Stimulated activated CD4-positive, alpha-beta T cell treated with anti-CD3 and anti-CD28 coated beads, Interleukin-4, amount 100 ng/mL, for 48 hours (primary cell): ENCODE measurements around the gene SLC22A14.
"Not testable (repeated sequence)": the region's sequence is repeated elsewhere in the genome, so short reads cannot be mapped to it uniquely, and the experiment has no call there.

Source experiments
- DNase-seq, 2 donors: peaks; one replicate each; pipeline ENCODE4 v3.0.0-alpha.2; 2020; ENCODE audit warnings: low read depth in 2 of 2

The SLC22A14 gene

DNA sequence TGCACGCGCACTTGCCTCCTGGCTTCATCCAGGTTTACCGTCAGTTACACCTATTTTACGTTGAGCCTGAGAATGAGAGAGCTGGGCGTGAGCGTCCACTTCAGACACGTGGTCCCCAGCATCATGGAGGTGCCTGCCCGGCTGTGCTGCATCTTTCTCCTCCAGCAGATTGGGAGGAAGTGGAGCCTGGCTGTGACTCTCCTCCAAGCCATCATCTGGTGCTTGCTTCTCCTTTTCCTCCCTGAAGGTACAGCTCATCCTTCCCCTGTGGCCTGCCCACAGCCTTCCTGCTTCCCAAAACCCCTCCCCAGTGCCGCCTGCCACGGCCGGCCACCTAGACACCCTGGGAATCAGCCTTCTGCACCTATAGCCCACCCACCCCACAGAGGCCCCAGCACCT is 31.6 kb downstream of the SLC22A14 start:
- no peak for DNase-seq

DNA sequence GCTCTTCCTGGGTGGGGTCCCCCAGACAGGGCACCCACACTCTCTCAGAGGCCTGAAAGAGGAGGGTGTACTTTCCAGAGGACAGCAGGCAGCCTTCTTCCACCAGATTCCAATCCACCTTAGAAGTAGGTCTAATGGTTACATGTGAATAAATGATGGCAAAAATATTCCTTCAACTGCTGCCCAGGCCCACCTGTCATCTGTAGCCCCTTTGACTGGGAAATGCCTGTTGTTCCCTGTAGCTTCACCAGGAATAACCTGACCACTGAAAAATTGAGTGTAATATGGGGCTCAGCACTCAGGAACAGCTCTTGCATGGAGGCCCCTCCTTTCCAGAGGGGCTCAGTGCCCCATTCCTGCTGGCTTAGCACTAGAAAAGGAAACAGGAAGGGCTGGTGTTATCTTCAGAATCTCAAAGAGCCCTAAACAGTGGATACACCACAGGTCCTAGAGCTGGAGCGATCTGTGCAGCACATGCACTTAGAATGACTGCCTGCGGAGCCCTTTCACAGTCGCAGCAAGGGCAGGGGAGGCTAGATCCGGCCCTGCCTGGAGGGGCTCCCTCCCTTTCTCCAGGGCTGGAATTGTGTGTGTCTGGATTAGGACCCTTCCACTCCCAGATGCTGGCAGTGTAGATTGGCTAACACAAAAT is 32.1 kb downstream of the SLC22A14 start:
- DNase-seq, result no peak

DNA sequence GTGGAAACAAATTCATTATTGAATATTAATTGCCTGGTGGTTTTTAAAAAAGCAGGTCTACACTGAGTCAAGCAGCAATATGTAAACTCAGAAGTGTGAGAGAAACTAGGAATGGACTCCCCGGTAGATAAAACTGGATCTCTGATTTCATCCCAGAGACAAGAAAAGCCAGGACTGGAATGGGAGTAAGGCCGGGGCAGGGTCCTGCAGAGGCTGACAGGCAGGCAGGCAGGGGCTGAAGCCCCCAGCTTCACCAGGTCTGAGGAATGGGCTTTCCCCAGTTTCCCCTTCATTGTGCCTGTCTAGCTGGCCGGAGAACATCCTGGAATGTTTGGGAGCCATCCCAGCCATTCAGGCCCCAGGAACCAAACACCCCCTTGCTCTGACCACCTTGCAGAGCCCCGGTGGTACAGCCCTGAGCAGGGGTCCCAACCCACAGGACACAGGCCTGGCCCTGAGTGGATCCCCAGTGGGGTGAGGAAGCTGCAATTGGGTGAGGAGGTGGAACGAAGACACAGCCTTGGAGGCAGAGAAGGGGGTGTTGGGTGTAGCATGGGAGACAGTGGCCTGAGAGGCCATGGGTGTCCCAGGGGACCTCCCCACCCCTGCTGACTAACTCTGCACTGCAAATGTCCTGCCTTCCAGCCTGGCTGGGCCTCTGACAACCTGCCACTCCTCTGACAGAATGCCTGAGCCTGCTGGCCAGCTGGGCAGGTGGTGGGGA is 32.8 kb downstream of the SLC22A14 start:
- DNase-seq, result no peak

DNA sequence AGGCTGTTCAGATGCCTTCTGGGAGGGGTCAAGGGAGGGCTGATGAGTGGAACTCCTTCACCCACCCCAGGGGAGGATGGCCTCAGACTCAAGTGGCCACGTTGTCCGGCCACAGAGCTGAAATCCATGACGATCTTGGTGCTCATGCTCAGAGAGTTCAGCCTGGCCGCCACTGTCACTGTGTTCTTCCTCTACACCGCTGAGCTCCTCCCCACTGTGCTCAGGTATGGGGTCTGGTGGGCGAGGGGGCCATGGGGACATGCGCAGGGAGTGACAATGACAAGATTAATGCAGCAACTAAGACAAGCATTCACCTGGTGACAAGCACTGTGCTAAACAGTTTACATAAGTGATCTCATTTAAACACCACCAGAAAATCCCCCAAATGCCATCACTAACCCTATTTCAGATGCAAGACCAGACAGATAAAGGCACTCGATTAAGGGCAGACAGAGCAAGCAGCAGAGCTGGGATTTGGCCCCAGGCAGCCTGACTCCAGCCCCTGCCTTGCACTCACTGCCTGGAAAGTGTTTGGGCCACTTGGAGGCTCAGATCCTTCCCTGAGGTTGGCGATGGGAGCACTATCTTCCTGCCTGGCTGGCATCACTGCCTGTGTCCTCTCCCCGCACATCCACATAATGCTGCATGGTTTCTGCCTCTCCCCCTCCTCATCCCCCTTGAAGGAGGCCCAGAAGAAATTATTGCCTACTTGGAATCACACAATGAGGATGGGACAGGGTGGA is 33.6 kb downstream of the SLC22A14 start:
- no peak for DNase-seq

DNA sequence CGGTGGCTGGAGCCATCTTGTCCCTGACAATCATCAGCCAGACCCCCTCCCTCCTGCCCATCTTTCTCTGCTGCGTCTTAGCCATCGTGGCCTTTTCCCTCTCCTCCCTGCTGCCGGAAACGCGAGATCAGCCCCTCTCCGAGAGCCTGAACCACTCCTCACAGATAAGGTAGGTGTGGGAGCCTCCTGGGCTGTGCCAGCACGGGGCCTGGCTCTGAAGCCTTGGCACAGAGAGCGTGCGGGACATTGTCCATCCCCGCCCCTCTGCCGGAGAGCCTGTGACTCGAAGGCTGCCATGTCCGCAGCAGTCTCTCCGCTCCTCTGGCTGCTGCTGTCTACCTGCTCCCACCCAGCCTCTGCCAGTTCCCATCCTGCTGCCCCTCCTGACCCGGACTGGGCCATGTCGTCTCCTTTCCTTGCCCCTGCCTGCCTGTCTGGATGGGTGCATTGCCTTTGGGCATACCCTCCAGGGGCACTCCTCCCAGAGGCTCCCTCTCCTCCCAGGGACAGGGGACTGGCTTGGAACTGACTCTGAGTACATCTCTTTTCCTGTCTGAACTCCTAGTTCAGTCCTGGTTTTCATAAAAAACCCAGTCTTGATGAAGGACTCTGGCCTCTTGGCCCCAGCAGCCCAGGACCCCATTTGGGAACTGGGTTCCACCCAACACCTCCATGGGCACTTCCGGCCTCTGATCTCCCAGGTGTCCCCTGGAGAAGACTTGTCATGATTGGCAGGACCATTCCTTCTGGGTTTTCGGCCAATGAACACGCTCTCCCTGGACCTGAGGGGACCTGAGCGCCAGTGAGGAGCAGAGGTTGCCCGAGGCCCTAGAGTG is 34.5 kb downstream of the SLC22A14 start:
- DNase-seq, result no peak

DNA sequence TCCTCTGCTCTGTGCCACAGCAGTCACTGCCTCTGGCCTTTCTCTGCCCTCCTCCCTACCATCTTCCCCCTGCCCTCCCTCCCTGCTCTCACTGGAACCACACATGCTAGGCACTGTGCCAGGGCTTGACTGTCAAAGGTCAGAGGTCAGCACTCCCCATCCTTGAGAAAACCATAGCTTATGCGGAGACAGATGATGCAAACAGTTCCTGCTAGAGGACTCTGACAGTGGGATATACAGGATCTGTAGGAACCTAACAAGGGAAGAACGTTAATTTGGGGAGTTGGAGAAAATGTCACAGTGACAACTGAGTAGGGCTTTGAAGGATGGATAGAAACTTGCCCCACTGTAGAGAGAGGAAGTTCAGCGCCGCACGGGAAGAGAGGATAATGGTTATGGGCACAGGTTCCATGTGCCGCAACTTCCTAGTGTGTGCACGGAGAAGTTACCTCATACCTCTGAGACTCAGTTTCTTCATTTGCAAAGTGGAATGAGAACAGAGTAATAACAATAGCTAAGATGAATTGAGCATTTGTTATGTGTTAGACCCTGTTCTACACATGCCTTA is 35.2 kb downstream of the SLC22A14 start:
- DNase-seq, result no peak

DNA sequence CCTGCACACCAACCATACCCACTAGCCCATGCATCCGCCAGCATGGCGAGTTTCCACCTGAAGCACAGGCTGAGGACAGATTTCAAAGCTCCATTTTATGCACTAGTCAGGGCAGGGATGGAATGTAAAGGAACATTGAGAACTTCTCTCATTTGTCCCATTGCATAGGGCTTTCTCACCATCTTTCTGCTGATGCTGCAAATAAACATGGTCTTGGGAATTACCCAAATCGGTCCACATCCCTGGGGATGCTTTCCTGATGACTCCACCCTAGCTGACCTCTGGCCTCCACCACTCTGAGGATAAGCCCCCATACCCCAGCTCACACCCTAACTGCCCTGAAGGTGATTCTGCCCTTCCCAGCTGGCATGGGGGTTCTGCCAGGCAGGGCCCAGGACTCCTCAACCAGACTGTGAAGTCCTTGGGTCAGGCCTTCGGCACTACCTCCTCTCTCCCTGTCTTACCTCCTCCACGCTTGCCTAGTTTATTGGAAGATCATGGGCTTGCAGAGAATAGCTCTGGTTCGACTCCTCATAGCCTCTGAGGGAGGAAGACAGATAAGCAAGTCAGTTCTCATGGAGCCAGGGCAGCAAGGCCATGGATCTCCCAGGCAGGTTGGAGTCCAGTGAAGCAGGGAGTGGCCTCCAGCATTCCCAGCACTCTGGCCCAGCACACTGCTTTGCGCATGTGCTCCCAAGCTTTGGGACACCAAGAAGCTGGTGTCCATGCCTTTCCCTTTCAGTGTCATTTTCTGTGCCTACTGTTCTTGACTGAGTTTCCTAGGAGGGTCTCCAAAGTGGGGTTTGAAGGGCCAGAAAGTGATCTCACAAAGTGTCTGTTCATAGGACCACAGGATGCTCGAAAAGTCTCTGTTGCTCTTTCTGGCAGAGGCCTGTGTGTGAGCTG is 36.9 kb downstream of the SLC22A14 start:
- no peak for DNase-seq

DNA sequence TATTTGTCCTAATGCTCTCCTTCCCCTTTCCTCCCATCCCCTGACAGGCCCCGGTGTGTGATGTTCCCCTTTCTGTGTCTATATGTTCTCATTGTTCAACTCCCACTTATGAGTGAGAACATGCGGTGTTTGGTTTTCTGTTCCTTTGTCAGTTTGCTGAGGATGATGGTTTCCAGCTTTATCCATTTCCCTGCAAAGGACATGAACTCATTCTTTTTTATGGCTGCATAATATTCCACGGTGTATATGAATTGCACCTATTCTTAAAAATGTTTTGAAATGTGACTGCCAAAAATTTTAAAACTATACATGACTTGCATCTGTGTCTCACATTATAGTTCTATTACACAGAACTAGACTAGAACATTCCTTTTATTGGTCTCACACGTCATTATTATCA is 38.5 kb downstream of the SLC22A14 start:
- DNase-seq, result not testable (repeated sequence)

DNA sequence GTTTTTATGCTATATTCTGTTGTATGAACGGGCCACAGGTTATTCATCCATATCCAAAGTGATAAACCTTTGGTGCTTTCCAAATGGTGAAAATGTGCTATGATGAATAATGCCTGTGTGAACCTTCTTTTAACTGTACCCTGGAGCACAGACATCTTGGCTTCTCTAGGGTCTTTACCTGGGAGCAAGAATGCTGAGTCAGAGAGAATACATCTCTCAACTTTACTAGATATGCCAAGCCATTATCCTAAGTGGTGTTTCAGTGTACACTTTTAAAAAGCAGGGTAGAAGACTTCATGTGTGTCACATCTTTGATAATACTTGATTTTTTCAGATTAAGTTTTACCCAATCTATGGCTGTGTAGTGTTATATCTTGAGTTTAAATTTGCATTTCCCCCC is 41.0 kb downstream of the SLC22A14 start:
- DNase-seq, result no peak

DNA sequence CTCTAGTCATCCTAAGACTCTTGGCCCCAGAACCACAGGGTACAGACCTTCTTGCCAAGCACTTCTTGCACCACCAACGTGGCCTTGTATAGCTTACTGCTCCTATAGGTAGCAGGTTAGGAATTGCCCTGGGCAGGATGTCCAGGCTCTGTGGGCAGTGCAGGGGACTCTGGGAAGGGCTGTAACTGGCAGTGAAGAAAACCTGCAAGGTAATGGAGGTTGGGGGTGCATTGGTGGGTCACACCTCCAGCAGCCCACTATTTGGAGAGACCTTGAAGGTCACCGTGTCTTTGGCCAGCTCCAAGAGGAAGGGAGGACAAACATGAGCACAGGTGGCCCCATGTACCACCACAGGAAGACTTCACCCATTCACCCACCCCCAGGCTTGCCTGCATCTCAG is 43.2 kb downstream of the SLC22A14 start:
- no peak for DNase-seq

DNA sequence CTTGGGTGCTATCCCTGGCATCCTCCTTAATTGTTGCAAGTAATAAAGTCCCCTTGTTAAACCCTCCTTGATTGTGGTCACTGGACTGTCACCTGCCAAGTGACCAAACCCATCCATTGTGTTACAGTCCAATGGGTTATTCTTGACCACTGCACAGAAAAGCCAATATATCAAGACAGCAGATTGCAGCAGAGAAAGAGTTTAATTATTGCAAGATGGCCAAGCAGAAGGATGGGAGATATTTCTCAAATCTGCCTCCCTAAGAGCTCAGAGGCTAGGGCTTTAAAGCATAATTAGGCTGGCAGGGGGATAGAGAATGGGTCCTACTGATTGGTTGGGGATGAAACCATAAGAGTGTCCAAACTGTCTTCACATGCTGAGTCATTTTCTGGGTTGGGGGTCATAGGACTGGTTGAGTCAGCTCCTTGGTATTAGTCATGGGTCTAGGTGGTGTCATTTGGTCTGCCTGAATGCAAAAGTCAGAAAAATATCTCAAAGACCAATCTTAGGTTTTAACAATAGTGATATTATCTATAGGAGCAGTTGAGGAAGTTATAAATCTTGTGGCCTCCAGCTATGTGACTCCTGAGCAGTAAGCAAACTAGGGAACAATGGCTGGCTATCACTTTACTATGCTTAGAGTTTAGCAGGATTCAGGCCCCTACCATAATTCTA is 45.4 kb downstream of the SLC22A14 start:
- DNase-seq, result no peak

DNA sequence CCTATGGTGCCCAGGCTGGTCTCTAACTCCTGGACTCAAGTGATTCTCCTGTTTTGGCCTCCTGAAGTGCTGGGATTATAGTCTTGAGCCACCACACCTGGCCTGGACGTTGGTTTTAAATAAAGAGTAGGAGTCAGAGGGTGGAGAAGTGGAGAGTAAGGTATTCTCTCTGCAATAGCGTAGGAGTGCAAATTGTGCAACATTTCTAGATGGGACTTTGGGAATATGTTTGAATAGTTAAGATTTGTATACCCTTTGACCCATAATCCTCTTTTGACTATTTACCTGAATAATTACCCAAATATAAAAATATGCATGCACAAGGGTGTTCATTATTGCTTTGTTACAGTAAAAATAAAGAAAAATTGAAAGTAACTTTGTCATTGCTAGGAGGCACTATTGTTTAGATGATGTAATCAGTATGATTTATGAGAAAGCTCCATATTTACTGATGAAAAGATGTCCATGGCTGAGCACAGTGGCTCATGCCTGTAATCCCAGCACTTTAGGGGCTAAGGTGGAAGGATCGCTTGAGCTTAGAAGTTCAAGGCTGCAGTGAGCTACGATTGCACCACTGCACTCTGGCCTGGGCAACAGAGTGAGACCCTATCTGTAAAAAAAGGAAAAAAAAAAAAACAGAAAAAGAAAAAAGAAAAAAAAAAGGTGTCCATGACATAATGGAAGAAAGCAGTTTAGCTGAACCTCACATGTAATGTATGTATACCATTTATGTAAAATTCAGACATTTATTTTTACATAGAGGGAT is 49.3 kb downstream of the SLC22A14 start:
- no peak for DNase-seq

DNA sequence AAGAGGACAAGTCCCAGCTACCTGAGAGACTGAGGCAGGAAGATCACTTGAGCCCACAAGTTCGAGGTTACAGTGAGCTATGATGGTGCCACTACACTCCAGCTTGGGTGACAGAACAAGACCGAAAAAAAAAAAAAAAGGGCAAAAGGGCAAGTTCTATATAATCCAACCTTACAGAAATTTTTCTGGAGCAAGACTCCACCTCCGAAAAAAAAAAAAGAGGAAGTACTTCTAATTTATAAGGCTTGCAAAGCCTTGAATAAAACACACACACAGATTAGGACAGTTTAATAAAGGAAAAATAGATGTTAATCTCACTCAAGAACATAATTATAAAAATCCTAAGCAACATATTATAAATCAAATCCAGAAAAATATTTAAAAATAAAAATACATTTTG is 50.1 kb downstream of the SLC22A14 start:
- no peak for DNase-seq

DNA sequence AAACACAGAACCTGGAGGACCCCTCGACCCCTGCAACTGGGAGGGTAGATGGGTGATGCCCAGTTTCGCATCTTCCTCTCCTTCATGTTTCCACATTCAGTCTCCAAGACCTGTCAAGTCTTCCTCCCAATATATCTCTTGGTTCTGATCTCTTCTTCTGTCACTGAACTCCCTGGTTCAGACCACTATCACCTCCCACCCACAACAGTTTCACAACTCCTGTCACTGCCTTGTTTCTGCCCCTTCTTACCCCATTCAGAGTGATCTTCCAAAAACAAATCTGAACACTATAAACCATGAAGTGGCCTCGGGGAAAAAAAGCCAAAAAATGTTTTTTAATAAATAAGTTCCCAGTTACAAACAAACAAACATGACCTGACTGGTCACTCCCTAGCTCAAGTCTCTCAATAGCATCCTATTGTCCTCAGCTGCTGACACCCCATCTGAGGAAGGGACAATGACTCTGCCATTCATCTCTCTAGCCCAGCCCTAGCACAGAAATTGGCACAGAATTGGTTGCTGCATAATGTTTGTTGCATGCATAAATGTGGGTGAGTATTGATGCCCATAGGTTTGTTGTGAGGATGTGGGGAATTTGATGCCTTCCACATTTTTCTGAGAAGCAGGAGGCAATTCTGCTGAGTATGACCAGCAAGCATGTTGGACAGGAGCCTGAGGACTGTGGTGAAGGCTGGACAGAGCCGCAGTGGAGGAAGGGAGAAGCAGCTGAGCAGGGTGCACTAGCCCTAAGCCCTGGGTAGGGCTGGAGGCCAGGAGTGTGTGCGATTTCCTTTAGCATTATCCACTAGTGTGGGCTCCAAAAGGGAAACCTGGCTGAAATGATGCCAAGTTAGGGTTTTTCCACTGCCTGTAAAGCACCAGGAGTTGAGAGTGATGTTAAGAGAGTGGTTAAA is 52.3 kb downstream of the SLC22A14 start:
- DNase-seq, result no peak

DNA sequence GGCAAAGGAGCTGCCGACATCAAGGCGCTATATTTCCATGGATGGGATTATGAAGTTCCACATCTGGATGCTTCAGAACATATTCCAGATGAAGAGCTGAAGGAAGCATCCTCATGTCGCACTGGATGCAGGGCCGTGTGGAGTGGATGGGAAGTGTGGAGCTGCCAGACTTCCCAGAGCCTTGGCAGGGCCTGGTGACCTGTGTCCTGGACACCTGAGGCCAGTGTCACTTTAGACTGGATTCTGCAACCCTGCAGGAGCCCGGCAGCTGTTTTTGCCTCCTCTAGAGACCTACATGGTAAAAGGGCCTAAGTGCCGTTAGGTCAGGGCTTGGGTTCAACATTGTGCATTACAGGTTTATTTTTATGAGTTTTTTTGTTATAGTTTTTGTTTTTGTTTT is 53.2 kb downstream of the SLC22A14 start:
- DNase-seq, result no peak

DNA sequence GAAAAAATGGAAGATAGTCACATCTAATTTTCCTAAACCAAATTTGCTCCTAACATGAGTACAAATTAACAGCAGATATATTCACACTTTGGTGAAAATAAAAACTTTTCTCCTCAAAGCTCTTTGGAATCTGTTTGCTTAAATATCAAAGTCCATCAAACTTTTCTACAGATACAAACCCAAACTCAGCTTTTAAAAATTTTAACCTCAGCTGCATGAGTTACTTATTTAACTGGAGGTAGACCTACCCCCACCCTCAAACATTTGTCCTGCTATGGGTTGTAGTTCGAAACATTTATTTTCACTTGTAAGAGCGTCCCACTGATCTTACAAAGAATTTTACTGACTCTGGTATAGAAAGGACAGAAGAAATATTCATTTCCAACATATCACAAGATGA is 55.6 kb downstream of the SLC22A14 start:
- no peak for DNase-seq

DNA sequence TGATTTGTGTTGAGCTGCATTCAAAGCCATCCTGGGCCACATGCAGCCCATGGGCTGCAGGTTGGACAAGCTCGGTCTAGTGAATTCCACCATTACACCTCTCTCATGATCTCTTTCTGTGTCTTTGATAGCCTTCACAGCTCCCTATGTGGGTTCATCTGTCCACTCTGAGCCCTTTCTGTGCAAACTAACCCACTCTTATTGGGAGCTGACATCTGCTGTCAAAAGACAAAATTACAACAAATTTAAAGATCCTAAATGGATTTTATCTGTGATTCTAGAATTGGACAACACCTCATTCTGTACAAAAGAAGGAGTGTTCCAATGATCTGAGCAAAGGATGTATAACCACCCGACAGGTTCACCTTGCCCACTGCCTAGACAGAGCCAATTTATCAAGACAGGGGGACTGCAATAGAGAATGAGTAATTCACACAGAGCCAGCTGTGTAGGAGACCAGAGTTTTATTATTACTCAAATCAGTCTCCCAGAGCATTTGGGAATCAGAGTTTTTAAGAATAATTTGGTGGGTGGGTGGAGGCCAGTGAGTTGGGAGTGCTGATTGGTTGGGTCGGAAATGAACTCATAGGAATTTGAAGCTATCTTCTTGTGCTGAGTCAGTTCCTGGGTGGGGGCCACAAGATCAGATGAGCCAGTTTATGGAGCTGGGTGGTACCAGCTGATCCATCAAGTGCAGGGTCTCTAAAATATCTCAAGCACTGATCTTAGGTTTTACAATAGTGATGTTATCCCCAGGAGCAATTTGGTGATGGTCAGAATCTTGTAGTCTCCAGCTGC is 61.9 kb downstream of the SLC22A14 start:
- no peak for DNase-seq
